Amniotic epithelial cell (primary cell): ENCODE measurements around the gene APOA5.
"Not testable (repeated sequence)": the region's sequence is repeated elsewhere in the genome, so short reads cannot be mapped to it uniquely, and the experiment has no call there.

Experiments used
- DNase-seq: peaks from one replicate; pipeline ENCODE4 v3.0.0-alpha.2; 2010; ENCODE audit warnings: low read depth

The APOA5 gene

GRCh38 chr11:116827461-116827860, 35.8 kb upstream of the APOA5 start:
- DNase-seq, result no peak

- DNase-seq, result peak; percentile 14
Observed at GRCh38 chr11:116826751-116827431, 35.2 kb upstream of the APOA5 start.

- DNase-seq, result no peak
Observed at GRCh38 chr11:116825854-116826750, 34.4 kb upstream of the APOA5 start.

GRCh38 chr11:116825434-116825833, 33.8 kb upstream of the APOA5 start:
- DNase-seq, result no peak

DNA sequence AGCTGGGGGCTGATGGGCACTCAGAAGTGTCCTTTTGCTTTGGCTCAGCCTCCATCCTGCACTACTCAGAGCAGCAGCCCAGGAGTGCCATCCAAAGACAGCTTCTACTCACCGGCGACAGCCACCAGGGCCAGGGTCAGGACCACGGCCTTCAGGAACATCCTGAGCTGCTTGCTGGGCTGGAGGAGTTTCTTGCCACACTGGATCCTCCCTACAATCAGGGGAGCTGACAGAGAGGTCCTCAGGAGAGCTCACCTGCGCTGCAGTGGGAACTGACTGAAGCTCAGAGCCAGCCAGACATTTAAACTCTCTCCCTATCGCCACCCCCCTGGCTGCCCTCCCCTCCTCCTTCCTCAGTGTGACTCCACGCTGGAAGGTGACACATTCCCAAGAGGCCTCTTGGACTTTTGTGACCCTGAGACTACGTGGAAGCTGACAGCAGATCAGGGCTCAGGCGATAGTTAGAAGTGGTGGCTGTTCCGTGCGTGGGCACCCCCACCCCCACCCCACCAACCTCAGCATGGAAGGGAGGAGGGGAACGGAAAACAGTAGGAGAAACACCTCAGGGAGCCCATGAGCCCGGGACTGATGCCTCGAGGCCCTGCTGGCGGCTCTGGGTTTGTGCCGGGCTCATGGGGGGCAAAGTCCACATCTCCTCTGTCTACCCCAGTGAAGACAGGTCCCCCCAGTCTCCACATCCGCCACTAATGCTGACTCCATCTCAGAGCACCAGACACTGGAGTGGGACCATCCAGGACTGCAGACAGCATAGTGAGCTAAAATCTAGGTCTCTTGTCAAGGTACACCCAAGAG, 31.6 kb upstream of the APOA5 start, which contains the start of gene APOA4:
APOA4 (minus strand) TSS at position 274 of the 813 bp plus-strand sequence; CDS start at position 161, 113 bp downstream.
- no peak for DNase-seq

DNA sequence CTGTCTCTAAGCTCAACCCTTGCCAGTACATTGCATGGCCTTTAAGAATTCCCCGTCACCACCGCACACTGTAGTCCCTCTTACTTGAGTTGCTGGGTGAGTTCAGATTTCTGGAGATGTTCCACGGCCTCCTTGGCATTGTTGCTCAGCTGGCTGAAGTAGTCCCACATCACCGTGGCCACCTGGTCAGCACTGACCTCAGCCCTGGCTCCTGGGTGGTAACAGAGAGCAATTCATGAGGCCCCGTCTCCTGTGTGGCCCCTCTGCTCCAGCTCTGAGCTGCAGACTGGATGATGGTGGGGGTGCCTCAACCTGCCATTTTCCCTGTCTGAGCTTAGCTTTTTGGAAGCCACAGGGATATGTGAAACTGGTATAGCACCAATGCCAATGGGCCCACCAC, 30.9 kb upstream of the APOA5 start:
- DNase-seq, result no peak

GRCh38 chr11:116821050-116821918, 29.6 kb upstream of the APOA5 start:
- no peak for DNase-seq

DNA sequence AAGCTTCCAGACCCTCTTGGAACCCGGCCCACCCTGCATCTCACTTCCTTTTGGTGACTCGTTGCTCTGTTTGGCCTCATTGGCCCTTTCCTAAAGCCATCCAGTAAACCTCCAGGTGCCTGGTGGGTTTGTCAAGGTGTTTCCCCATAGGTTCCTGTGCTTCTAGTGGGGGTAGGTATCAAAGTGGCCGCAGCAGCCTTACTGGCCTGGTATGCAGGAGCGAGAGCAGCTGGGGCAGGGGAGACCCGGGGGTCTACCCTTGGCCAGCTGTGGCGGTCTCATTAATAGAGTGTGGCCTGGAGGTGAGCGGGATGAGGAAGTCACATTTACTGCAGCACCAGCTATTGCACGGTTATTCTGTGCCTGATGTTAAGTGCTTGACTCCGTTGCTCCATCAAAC, 27.4 kb upstream of the APOA5 start:
- no peak for DNase-seq

GRCh38 chr11:116814502-116814901, 22.8 kb upstream of the APOA5 start:
- DNase-seq, result no peak

GRCh38 chr11:116813781-116814471, 22.2 kb upstream of the APOA5 start:
- DNase-seq, result no peak

DNA sequence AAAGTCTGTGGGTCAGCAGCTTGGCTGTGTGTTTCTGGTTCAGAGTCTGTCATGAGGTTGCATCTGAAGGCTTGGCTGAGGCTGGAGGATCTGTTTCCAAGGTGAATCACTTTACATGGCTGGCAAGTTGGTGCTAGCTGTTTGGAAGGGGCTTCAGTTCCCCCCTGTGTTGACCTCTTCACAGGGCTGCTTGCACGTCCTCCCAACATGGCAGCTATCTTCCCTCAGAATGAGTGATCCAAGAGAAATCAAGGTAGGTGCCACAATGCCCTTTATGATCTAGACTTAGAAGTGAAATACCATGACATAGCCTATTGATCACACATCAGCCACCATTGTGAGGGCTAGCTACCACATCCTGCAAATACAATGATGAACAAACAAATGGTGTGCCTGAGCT, 21.5 kb upstream of the APOA5 start:
- no peak for DNase-seq

- DNase-seq, result no peak
Observed at GRCh38 chr11:116812109-116812508, 20.4 kb upstream of the APOA5 start.

DNA sequence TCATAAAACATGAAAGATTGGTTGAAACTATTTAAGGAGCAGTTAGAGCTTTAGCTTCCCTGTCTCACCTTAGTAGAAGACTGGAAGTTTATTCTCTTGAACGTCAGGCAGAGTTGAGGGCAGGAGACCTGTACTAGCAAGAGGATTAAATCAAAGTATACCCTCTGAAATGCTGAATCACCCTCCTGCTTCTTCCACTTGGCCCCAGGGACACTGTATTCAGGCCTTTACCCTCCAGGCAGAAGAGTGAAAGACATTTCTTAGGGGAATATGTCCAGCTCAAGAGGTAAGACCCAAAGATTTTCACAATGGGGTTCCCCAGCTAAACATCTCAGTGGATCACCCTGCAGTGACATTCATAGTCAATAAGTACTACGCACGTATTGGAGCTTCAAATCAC, 19.5 kb upstream of the APOA5 start:
- no peak for DNase-seq

GRCh38 chr11:116808262-116809175, 16.8 kb upstream of the APOA5 start:
- DNase-seq, result peak; percentile 83

DNA sequence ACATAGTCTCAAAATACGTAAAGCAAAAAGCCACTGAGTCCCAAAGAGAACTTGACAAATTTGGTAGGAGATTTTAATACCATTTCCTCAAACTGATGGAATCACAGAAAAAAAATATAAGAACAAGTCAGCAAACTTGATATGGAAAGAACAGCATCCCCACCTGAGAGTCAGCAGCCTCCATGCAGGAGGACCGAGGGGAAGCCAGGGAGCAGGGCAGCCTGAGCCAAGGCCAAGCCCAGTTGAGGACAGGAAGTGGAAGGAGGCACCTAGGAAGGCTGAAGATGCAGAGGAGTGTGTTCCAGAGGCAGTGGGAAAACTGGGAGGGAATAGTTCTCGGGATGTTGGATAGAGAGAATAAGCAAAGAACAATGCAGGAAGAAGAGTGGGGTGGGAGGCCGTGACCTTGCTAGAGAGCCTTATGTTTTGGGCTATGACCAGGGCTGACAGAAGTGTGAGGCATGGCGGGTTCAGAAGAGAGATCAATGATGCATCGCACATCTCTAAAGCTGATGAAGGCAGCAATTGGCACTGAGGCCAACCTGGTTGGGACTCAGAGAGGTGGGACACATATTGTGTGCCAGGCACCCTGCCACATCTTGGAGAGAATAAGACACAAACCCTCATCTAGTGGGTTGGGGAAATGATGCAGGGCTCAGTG, 16.1 kb upstream of the APOA5 start:
- no peak for DNase-seq

GRCh38 chr11:116804001-116804400, 12.3 kb upstream of the APOA5 start:
- DNase-seq, result no peak

DNA sequence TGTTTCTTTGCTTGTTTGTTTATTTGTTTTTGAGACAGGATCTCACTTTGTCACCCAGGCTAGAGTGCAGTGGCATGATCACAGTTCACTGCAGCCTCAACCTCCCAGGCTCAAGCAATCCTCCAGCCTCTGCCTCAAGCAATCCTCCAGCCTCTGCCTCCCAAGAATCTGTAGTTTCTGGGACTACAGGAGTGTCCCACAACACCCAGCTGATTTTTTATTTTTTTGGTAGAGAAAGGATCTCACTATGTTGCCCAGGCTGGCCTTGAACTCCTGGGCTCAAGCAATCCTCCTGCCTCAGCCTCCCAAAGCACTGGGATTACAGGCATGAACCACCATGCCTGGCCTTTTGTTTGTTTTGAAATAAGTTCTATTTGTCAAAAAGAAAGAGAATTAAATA, 10.0 kb upstream of the APOA5 start:
- not testable (repeated sequence) for DNase-seq

DNA sequence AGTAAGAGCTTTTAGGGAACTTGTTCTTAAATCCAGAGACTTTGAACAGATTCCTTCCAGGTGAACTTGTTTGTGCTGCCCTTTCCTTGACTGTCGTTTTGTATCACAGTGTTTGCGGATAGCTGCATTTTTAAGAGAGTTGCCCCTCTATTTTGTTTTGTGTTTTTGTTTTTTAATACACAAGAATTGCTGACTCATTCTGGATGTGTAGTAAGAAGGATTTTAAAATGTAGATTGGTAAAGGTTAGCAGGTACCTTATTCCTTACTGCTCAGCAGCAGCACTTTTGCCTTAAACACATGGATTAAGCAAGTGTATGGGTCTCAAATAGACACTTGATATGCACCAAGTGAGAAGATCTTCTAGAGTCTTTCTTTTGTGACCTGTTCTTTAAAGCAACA, 8.9 kb upstream of the APOA5 start:
- no peak for DNase-seq

DNA sequence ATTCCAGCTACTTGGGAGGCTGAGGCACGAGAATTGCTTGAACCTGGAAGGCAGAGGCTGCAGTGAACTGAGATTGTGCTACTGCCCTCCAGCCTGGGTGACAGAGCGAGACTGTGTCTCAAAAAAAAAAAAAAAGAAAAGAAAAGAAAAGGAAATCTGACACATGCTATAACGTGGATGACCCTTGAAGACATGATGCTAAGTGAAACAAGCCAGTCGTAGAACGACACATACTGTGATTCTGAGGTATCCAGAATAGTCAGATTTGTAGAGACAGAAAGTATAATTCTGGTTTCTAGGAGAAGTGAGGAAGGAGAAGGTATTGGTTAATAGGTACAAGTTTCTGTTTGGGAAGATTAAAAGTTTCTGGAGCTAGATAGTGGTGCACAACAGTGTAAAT, 6.7 kb upstream of the APOA5 start:
- no peak for DNase-seq
